Suppressor macrophage treated with lipopolysaccharide for 1 hour (primary cell): ENCODE data around the gene MED27.

ENCODE experiments used
- DNase-seq, 3 donors: peaks; one replicate each; pipeline ENCODE4 v3.0.0-alpha.2; 2020 to 2022

MED27 gene

DNA sequence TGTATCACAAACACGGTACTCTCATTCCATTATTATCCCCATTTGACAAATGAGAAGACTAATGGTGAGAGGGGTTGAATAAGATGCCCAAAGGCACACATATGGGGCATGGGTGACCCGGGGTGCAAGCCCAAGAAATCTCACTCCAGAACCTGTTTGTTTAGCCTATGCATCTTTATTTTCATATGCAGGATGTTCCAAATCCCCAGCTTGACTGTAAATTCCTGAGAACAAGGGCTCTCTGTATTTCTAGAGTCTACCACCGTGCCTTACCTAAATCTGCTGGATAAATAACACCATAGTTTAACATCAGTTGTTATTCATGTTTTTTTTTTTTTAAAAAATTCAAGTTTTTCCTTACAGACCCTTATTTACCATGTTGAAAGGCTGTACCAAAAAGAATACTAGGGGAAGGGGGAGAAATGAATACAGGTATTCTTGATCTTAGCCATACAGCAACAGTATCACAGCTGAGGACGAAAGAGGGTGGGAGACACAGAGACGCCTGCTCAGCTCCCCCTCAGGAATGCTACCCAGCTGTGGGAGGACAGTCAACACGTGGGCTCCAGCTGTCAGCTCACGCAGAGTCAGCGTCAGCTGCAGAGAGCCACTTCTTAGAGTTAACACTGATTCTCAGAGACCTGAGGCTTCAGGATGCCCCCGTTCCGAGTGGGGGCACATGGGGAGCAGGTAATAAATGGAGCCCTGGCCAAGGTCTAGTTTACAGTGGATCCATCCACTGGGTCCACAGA is 86.6 kb downstream of the MED27 start:
- DNase-seq = no peak

DNA sequence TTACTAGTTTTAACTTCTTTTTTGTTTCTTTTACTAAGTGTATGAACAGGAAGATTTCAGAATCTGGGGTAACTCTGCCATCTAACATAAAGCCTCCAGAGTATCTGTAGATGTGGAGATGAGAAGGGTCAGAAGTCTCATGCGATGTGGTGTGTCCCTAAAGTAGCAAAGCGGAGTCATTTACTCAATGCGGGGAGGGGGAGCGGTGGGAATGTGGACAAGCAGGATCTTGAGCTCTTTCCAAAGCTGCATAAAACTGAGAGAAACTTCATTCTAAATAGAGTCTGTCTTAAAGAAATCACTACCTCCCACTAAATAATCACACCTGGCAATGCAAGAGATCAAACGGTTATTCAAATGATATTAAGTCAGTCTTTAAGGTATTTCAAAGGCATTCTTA is 92.4 kb downstream of the MED27 start:
- no peak for DNase-seq

DNA sequence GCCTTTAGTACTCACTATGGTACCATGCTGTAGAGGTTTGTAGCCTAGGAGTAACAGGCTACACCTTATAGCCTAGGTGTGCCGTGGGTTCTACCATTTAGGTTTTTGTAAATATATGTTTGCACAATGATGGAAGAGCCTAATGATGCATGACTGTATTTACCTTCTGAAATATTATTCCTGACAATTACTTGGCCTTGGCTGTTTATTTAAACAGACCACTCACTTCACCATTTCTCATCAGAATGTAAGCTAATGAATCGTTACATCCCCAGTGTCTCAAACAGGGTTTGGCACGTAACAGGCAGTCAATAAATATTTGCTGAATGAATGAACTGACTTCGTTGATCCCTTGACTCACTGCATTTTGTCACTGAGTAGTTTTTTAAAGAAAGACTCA is 93.1 kb downstream of the MED27 start:
- no peak for DNase-seq

DNA sequence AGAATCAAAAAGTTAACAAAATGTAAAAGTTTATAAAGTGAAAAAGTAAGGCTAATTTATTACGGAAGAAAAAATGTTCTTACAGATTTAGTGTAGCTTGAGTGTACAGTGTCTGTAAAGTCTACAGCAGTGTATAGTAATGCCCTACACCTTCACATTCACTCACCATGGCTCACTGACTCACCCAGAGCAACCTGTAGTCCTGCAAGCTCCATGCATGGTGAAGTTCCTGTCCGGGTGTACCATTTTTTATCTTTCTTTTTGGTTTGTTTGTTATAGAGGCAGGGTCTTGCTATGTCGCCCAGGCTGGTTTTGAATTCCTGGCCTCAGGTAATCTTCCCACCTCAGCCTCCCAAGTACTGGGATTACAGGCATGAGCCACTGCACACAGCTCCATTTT is 93.6 kb downstream of the MED27 start:
- DNase-seq = no peak

DNA sequence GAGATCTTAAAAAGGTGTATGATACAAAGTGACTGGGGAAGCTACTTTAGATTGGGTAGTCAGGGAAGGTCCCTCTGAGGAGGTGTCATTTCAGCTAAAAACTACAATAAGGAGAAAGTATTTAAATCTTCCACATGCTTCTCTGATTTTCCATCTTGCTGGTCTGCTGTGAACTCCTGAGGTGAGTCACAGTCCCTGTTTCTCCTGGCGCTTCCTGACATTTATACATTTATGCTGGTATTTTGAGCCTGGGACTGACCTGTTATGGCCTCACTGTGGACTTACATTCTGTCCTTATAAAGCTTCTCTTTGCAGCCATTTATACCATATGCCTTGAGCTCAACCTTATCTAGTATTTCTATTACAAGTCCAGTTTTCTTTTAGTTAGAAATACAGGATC is 95.1 kb downstream of the MED27 start:
- no peak for DNase-seq

DNA sequence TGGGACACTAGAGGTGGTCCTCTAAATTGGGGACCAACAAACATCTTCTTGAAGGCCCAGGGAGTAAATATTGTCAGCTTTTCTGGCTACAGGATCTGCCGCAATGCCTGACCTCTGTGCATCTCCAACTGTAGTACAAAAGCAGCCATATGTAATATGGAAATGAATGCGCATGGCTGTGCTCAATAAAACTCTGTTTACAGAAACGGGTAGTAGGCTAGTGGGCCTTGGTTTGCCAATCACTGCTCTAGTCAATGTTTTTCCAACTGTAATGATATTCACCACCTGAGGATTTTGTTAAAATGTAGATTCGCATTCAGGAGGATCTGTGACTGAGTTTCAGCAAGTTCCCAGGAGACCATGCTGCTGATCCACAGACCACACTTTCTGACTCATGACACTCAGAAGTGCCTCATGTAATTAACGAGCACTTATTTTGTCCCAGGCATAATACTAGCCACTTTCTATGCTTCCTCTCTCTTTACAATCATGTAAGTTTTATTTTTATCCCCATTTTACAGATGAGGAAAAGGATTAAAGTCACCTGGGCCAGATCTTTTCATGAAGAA is 96.9 kb downstream of the MED27 start:
- DNase-seq = no peak

DNA sequence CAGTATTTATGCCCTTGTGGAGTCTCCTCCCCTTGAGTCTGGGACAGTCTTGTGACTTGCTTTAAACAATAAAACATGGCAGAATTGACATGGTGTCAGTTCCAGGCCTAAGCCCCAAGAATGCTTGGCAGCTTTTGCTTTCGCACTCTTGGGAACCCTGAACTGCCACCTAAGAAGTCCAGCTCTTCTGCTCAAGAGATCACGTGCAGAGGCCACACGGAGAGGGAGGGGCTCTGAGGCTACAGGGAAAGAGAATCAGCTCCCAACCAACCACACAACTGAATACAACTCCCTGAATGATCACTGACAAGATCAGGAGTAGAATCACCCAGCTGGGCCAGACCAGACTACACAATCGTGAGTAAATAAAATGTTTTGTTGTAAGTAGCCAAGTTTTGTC is 97.6 kb downstream of the MED27 start:
- DNase-seq = no peak

DNA sequence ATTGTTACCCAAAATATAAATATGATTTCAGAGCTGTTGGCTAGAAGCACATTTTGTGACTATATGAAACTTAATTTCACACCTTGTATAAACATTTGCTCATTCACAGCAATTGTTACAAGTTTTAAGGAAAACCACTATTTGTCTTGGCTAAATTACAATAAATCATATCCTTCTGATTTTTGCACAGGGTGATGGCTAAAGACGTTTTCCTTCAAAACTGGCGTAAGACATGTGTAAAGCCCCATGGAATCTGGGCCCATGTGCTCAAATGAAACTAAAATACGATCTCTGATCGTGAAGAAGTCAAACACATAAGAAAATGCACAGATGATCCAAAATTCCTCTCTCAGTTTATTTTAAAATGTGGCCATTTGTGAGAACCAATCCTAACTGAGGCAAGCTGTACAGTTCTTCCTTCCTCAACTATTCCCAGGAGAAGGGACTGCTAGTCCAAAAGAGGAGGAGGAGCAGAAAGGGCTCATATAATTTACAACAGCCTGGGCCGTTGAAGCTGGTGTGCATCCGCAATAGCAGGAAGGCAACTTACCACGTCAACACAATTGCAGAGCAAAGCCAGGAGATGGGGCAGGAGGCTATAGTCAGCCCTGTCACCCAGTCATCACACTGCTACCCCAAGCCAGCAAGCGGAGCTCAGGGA is 98.4 kb downstream of the MED27 start:
- DNase-seq = no peak

DNA sequence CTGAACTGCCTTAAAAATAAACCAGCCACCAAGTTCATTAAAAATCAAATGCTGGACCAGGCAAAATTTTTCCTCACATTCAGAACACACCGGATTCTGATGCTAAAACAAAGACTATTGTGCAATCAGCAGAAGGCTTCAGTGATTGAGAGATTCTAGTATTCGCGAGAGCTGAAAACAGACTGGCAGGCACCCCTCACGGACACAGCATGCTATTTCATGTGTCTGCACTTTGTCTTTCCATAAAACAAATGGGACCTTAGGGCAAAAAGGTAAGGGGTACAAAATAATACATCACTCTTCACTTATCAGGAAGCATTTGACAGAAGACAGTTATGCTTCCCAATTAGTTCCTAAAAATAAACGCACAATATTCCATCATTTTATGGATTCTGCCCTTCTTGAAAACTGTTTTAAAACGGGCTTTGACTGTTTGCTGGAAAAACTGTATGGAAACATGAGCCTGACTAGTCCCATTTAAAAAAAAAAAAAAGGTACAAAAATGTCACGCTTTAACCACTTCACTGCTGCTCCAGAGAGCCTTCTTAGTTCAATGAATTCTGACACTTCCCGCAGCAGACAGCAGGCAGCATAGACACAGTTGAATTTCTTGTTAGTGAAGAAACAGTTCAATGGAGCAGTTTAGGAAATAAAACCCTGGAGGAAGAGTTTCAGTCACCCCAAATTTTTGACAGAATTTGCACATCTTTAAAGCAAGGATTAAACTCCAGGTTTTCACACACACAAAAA is 99.2 kb downstream of the MED27 start:
- no peak for DNase-seq

DNA sequence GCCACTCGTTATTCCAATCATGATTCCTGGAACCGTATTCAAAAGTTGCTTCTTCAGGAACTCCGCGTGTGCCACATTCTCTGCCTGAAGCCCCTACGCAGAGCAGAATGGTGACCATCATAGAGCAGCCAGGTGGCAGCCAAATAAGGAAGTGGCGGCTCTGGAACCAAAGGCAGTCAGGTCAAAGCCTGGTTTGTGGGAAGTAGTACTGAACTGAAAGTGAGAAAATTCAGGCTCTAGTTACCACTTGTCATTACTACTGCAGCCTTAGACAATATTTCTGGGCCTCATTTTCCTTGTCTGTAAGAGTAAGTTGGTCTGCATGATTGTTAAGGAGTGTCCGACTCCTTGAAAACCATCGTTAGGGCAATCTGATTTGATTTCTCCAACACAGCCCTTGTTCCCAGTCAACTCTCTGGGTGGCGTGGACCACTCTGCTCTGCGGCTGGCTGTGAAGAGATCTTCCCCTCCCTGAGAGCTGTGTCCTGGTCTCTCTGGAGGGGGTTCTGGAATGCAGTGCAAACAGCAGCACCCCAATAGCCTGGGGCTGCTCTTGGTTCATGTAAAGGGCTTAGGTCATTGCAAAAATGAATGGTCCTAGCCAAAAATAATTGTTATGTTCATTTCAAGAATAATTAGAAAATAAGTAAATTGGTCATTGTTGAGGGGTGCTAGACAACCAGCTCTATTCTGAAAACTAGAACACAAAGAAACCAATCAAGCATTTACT is 102.4 kb downstream of the MED27 start:
- peak in 2 of 3 donors; percentile 8 to 10 for DNase-seq

DNA sequence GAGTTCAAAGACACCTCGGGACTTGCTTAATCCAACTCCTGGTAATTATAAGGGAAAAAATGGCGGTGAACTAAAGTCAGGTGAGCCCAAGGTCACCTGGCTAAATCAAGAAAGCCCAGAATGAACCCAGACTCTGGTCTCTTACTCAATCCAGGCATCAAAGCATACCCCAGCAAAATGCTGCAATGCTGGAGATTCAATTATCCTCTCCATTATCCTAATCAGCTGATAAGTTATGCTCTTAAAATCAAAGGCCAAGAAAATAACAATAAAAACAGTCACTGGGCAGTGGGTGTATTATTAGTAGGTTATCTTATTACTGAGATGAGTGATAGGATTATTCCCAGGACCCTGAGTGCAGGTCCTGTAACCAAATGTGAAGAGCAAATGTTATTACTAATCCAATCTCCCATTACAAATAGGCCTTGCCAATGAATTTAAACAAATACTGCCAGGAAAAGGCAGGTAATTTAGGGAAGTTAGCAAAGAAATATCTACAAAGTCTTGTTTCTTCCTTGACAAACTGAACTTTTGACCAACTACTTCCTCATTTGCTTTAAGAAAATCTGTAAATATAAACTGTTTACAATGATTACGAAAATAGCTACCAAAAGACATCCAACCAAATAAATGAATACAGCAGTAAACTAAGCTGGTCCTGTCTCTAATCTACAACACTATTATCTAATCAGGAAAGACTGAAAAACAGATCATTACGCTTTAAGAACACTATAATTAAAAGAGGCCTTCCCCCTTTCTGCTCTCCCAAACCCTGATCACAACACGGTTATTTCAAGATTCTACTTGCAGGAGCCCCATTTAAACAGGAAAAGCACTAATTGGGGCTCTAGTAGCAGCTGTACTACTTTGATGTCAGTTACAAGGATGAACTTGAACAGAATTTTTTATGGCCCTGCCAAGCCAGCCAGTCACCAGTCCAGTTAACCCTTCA is 103.2 kb downstream of the MED27 start:
- DNase-seq = peak in 2 of 3 donors; percentile 36 to 48

DNA sequence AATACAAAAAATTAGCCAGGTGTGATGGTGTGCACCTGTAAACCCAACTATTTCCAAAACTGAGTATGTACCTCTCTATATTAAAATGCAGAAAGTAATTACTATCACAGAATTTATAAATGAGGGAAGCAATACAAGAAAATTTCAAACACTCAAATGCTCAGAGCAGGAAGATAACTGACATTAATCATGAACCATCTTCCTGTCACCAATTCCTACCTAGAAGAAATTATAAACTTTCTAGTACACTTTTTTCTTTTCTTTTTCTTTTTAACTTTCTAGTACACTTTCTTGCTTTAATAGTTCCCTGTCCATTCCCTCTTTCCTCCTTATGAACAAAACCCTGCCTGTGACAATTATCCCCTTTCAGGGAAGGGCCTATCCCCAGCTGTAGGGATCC is 106.8 kb downstream of the MED27 start:
- no peak for DNase-seq

DNA sequence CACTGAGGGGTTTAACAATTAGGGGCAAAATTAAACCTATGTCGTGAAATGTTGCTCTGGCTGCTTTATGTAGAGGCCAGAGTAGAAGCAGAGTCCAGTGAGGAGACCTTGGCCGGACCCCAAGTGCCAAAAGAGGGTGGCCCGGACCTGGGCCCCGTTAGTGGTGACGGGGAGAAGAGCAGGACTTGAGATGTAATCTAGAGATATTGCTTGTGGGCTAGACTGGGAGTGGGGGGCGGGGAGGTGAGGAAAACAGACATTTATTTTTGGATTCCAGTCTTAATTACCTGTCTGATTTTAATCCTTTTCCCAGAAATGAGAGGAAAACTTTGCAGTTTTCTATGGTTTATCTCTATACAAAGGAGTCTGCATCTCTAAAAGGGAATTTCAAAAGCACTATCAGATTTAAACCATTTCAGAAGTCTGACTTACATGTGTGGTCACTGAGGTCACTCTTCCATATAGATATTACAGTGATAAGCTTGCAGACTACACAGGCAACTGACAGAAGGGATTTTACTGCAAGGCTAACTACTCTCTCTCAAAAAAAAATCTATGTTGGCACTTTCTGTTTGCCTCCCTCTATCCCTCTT is 108.1 kb downstream of the MED27 start:
- DNase-seq = no peak

DNA sequence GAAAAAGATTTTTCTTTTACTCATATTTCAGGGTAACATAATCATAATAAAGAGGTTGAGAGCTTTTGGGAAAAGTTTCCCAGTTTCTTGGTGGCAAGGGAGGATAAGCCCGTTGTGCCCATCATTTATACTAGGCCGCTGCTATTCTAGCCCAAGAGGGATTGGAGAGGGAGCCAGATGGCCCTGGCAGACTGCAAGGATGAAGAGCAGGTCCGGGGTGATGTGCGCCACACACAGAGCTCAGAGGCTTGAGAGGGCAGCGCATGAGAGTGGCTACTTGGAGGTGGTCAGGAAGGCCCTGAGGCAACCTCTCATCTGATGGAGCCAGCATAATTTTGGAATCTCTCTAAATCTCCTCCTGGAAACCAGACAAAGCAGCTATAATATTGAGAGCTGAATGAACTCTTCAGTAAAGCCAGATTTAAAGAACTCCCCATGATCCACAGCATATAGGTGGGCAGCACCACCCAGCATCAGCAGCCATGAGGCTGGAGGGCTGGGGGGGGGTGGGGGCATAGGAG is 110.1 kb downstream of the MED27 start:
- no peak for DNase-seq

DNA sequence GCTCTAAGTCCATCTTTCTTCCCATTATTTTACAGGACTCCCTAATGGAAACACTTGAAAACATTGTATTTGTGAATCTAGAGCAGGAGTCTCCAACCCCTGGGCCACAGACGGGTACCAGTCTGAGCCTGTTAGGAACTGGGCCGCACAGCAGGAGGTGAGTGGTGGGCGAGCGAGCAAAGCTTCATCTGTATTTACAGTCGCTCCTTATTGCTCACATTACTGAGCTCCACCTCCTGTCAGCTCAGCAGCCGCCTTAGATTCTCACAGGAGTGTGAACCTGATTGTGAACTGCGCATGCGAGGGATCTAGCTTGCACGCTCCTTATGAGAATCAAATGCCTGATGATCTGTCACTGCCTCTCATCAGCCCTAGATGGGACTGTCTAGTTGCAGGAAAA is 111.0 kb downstream of the MED27 start:
- DNase-seq = no peak

DNA sequence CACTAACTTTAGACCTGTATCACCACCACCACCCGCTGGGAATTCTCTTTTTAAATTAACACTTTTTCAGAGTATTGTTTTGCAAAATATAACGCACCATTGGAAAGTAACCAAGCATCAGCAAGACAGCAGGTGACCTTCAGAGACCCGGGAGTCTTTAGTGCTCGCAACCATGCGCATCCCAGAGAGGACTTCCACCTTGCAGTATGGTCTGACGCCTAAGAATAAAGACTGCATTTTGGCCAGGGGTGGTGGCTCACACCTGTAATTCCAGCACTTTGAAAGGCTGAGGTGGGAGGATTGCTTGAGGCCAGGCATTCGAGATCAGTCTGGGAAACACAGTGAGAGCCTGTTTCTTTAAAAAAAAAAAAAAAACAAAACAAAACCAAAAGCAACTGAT is 113.8 kb downstream of the MED27 start:
- no peak for DNase-seq

DNA sequence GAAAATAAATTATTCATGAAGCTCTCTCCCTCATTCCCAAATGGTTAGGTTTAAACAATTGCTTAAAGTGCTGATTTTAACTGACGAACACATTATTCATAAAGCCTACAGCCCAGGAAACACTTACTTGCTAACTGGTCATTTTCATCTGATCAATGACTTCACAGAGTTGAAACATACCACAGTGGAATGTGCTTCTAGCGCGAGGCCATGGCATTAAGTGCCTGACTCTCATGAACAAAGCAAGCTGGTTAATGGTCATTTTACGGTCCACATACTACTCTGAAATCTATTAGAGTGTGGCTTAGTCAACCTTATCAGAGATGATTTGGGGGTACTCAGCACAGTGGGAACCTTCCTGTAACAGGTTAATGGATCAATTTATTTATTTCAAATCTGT is 114.6 kb downstream of the MED27 start:
- DNase-seq = no peak

DNA sequence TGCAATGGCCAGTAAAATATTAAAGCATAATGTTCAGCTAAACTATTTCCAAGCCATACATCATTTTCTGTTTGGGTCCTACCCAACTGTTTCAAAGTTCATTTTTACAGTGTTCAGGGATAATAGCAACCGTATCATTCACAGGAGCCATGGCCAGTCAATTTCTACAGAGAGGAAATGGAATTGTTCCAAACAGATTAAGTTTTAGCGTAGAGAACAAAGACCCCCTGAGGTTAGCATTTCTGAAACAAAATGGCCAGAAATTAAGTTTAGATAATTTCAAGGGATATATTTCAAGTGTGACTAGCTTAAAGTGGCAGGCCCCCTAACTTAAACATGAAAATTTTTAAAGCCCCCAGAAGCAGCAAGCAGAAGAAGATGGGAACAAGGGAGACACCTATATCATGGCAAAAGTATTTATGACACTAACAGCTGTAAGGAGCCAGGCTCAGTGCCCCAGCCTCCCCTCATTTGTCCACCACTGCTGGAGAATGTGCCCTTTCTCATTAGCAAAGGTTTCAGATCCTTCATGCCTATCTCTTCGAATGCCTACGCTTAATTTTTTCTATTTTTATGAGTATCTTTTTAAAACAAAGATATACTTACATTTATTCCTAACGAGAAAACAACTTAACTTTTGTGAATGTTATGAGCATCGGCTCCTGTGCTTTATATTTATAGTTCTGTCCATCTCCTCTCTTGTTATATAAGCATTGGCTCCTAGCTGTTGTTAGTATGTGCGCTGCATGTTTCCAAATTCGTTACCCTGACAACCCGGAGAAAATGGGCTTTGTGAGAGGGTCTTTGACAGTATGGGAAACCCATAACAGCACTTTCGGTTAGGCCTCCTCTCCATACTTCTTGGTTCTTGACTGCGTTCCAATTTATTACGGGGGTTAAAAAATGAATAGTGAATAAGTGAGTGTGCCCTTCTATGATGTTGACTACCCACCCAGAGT is 116.3 kb downstream of the MED27 start:
- no peak for DNase-seq

DNA sequence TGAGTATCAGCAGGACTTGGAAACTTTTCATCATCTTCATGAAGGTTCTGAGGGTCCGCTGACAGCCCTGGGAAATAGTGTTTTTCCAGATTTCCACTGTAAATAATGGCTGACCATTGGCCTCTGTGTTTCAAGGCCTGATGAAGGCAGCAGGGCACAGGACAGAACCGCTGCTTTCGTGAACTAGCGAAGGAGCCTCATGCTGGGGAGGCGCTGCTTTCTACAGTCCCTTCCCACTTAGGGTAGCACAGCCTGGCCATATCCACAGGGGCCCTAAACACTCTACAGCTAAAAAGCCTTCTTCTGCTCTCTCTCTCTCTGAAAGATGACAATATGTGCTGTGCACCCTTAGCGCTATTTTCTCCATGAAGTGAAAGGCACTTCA is 118.2 kb downstream of the MED27 start:
- no peak for DNase-seq
